Gastrocnemius medialis (tissue), 4 donors: ENCODE results near the gene SPINT4. TPM values are rescaled to one million over a fixed set of nuclear protein-coding genes. Genes with fewer than 3 reads are reported as not detected.
"Not testable (repeated sequence)": the region's sequence is repeated elsewhere in the genome, so short reads cannot be mapped to it uniquely, and the experiment has no call there.

Experiments
- ATAC-seq, 2 donors: fragments of 150-250 bp; one replicate each; pipeline ENCODE4 v1.9.1; 2016
- DNase-seq, 2 donors: peaks; one replicate each; pipeline ENCODE4 v3.0.0-alpha.2; 2019
- H3K27ac ChIP-seq, 4 donors: fragments of 200-600 bp; sonication (generic); 1 replicate in 1 of 4; 2 replicates in 3 of 4; pipeline ENCODE4 v1.5.1; 2016 to 2018; ENCODE audit warnings: mild to moderate bottlenecking in 2 of 4, moderate library complexity in 1 of 4
- H3K27me3 ChIP-seq, 3 donors: fragments of 200-600 bp; sonication (generic) in 2 of 3; 1 replicate in 1 of 3; 2 replicates in 2 of 3; pipeline versions ENCODE4 v1.5.1 to v1.6.0; 2016 to 2019; ENCODE audit warnings: mild to moderate bottlenecking in 1 of 3, moderate library complexity in 1 of 3
- H3K36me3 ChIP-seq, 2 donors: fragments of 200-600 bp; sonication (generic) in 1 of 2; one replicate each; pipeline ENCODE4 v1.5.1; 2017 to 2018
- H3K4me1 ChIP-seq, 2 donors: fragments of 200-600 bp; sonication (generic) in 1 of 2; one replicate each; pipeline ENCODE4 v1.5.1; 2016 to 2017; ENCODE audit warnings: mild to moderate bottlenecking in 2 of 2
- H3K4me3 ChIP-seq, 4 donors: fragments of 200-600 bp; sonication (generic) in 3 of 4; 1 replicate in 1 of 4; 2 replicates in 3 of 4; pipeline ENCODE4 v1.5.1; 2016 to 2019; ENCODE audit warnings: mild to moderate bottlenecking in 2 of 4
- H3K9me3 ChIP-seq, 3 donors: fragments of 200-600 bp; sonication (generic) in 2 of 3; 1 replicate in 1 of 3; 2 replicates in 2 of 3; pipeline ENCODE4 v1.5.1; 2016 to 2019
- POLR2A ChIP-seq, 2 donors: fragments of 450-650 bp; IDR thresholded peaks; one replicate each; pipeline ENCODE4 v1.6.1; 2017; ENCODE audit warnings: antibody characterized with exemption in 2 of 2, mild to moderate bottlenecking in 2 of 2, moderate library complexity in 2 of 2
- in situ Hi-C, 4 donors: fragments of 200-750 bp; cut with MboI; loops; one replicate each; pipeline versions ENCODE4 v1.15.0 to v1.8.0; 2017; ENCODE audit warnings: low sequenced_read_pairs in 4 of 4
- intact Hi-C: fragments of 100-400 bp; cut with DNase I; formaldehyde crosslinking; loops from one replicate; pipeline ENCODE4 v1.15.1; 2023; ENCODE audit warnings: low total_unique reads
- total RNA-seq, 4 donors: library from RNA; depleted of rRNA; stranded (reverse); fragments of >200 nt; gene quantifications; one replicate each; pipeline versions ENCODE4 v1.1.0 to v1.2.3, GENCODE V29; 2016
- TF ChIP-seq, protein P1 (sequence below), 5 experiments: fragments of 450-650 bp in 3 of 5; fragments of 200-600 bp in 2 of 5; sonication (generic) in 2 of 5; IDR thresholded peaks in 4 of 5; conservative IDR thresholded peaks in 1 of 5; 1 replicate in 4 of 5; 2 replicates in 1 of 5; pipeline ENCODE4 v1.5.1; 2016 to 2019; ENCODE audit warnings: antibody characterized with exemption in 5 of 5, mild to moderate bottlenecking in 3 of 5, moderate library complexity in 3 of 5

SPINT4 gene
- total RNA-seq, 4 donors from 2014 or later: not detected

DNA sequence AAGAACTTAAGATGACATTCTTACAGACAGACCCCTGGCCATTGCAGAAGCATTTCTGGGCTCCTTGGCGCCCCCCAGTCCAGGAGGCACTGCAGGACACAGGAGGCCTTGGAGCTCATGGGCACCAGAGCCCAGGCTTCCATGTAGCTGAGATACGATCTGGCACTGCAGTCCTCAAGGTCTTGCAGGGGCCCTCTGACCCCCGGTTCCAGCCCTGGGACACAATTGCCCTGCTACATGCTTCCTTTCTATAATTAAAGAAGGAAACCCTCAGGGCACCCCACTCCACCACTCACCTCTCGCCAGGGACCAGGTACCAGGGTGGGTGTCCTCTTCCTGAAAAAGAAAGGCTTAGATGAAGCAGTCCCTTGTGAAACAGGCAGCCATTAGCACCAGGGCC is 35.9 kb downstream of the SPINT4 start:
- Histone ChIP-seq H3K27me3 (no peaks in the 10 kb centered on the region), H3K4me3 (no peak overlapping the region), H3K9me3 (peaks cover 0 to 9% (median 0%) of the 10 kb centered on the region in 3 donors), H3K4me1 (no peaks in the 10 kb centered on the region), H3K27ac (no peak overlapping the region), H3K36me3 (no peaks in the 10 kb centered on the region)
- in situ Hi-C loops (loop anchor here in 2 of 4 donors (25.0 kb wide), 3 partner anchors 221 to 746 kb away; partner anchors contain the start of genes EPPIN (in 1 of the 2) and WFDC6 (in 1 of the 2)), intact Hi-C loops (no loop called here)
- no peak for TF ChIP-seq POLR2A (IDR thresholded peaks at IDR 0.05)
- TF ChIP-seq, protein P1, sequence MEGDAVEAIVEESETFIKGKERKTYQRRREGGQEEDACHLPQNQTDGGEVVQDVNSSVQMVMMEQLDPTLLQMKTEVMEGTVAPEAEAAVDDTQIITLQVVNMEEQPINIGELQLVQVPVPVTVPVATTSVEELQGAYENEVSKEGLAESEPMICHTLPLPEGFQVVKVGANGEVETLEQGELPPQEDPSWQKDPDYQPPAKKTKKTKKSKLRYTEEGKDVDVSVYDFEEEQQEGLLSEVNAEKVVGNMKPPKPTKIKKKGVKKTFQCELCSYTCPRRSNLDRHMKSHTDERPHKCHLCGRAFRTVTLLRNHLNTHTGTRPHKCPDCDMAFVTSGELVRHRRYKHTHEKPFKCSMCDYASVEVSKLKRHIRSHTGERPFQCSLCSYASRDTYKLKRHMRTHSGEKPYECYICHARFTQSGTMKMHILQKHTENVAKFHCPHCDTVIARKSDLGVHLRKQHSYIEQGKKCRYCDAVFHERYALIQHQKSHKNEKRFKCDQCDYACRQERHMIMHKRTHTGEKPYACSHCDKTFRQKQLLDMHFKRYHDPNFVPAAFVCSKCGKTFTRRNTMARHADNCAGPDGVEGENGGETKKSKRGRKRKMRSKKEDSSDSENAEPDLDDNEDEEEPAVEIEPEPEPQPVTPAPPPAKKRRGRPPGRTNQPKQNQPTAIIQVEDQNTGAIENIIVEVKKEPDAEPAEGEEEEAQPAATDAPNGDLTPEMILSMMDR (IDR thresholded peaks at IDR 0.05 in 4 of 5, conservative IDR thresholded peaks at IDR 0.05 in 1 of 5): no peak
- ATAC-seq (no peak), DNase-seq (no peak)

DNA sequence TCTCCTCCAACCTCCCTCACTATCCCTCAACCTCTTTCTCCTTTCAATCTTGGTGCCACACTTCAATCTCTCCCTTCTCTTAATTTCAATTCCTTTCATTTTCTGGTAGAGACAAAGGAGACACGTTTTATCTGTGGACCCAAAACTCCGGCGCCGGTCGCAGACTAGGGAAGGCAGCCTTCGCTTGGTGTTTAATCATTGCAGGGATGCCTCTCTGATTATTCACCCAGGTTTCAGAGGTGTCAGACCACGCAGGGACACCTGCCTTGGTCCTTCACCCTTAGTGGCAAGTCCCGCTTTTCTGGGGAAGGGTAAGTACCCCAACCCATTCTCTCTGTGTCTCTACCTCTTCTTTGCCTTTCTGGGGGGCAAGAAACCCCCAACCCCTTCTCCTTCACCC is 37.8 kb downstream of the SPINT4 start:
- DNase-seq, ATAC-seq, H3K27me3 ChIP-seq, H3K36me3 ChIP-seq, H3K9me3 ChIP-seq, H3K27ac ChIP-seq, intact Hi-C loops, H3K4me3 ChIP-seq, H3K4me1 ChIP-seq: not testable (repeated sequence)
- in situ Hi-C loops: loop anchor here in 2 of 4 donors (25.0 kb wide), 3 partner anchors 223 to 748 kb away; partner anchors contain the start of genes EPPIN (in 1 of the 2) and WFDC6 (in 1 of the 2)

DNA sequence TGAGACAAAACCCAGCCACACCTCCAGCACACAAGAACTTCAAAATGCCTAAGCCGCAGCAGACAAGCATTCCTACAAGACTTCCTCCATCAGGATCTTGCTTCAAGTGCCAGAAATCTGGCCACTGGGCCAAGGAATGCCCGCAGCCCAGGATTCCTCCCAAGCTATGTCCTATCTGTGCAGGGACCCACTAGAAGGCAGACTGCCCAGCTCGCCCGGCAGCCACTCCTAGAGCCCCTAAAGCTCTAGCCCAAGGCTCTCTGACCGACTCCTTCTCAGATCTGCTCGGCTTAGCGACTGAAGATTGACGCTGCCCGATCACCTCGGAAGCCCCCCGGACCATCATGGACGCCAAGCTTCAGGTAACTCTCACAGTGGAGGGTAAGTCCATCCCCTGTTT is 39.8 kb downstream of the SPINT4 start:
- DNase-seq, H3K9me3 ChIP-seq, H3K4me1 ChIP-seq, ATAC-seq, H3K27ac ChIP-seq, H3K36me3 ChIP-seq, intact Hi-C loops, H3K4me3 ChIP-seq, H3K27me3 ChIP-seq: not testable (repeated sequence)
- in situ Hi-C loops: loop anchor here in 2 of 4 donors (25.0 kb wide), 3 partner anchors 225 to 750 kb away; partner anchors contain the start of genes EPPIN (in 1 of the 2) and WFDC6 (in 1 of the 2)

DNA sequence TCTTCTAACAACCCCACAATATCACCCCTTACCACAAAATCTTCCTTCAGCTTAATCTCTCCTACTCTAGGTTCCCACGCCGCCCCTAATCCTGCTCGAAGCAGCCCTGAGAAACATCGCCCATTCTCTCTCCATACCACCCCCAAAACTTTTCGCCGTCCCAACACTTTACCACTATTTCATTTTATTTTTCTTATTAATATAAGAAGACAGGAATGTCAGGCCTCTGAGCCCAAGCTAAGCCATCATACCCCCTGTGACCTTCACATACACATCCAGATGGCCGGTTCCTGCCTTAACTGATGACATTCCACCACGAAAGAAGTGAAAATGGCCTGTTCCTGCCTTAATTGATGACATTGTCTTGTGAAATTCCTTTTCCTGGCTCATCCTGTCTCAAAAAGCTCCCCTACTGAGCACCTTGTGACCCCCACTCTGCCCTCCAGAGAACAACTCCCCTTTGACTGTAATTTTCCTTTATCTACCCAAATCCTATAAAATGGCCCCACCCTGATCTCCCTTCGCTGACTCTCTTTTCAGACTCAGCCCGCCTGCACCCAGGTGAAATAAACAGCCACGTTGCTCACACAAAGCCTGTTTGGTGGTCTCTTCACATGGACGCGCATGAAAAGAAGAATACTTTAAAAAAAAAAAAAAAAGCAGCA is 42.6 kb downstream of the SPINT4 start:
- H3K27me3 ChIP-seq, H3K9me3 ChIP-seq, H3K4me1 ChIP-seq, H3K27ac ChIP-seq, ATAC-seq, H3K4me3 ChIP-seq, intact Hi-C loops, DNase-seq, H3K36me3 ChIP-seq: not testable (repeated sequence)
- in situ Hi-C loops: loop anchor here in 3 of 4 donors (5.0 to 25.0 kb wide), 4 partner anchors 227 to 752 kb away; partner anchors contain the start of genes EPPIN (in 1 of the 3) and WFDC6 (in 1 of the 3)

DNA sequence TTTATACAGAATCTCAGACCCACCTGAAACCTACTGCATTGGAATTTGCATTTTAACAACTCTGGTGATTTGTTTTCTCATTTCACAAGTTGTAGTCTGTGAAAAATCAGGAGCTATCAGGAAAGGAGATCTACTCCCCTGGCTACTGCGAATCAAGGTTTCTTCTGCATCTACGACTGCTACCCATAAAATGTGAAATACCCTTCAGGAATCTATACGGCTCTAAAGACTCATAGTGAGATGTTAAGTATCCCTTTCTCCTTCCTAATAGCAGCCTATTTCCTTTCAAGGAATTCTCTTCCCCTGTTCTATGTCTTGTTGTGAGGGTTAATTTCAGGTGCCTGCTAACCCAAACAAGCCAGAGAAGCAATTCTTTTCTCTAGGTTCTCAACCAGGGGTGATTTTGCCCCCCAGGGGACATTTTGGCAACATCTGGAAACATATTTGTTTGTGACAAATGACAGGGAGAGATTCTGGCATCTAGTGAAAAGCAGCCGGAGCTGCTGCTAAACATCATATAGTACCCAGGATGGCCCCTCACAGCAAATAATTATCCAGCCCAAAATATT is 43.2 kb downstream of the SPINT4 start:
- H3K4me3 ChIP-seq: no peak overlapping the region
- intact Hi-C loops: no loop called here
- H3K27ac ChIP-seq: no peak overlapping the region
- no peaks in the 10 kb centered on the region for H3K4me1 ChIP-seq
- DNase-seq (no peak), ATAC-seq (no peak)
- in situ Hi-C loops: loop anchor here in 3 of 4 donors (5.0 to 25.0 kb wide), 4 partner anchors 228 to 753 kb away; partner anchors contain the start of genes EPPIN (in 1 of the 3) and WFDC6 (in 1 of the 3)
- no peaks in the 10 kb centered on the region for H3K27me3 ChIP-seq
- TF ChIP-seq POLR2A (IDR thresholded peaks at IDR 0.05): no peak
- TF ChIP-seq, protein P1 (IDR thresholded peaks at IDR 0.05 in 4 of 5, conservative IDR thresholded peaks at IDR 0.05 in 1 of 5): no peak
- no peaks in the 10 kb centered on the region for H3K9me3 ChIP-seq
- H3K36me3 ChIP-seq: no peaks in the 10 kb centered on the region

DNA sequence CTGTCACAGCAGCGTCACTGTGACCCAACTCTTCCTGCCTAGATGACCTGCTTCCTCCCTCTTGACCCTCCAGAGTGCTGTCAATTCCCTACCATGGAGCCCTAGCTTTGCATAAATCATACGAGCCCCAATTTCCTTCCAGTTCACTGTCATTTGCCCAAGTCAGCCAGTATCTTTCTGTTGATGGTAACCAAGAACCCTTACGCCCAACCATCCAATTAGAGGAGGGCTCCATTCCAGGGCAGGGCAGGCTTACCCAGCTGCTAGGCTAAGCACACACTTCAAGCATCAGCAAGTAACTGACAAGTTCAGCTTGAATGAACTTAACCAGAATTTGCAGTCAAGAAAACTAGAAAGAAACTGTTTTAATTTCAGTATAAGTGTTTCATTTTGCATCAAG is 43.8 kb downstream of the SPINT4 start:
- intact Hi-C loops: no loop called here
- TF ChIP-seq, protein P1 (IDR thresholded peaks at IDR 0.05 in 4 of 5, conservative IDR thresholded peaks at IDR 0.05 in 1 of 5): no peak
- TF ChIP-seq POLR2A (IDR thresholded peaks at IDR 0.05): no peak
- Histone ChIP-seq H3K36me3 (no peaks in the 10 kb centered on the region), H3K9me3 (no peaks in the 10 kb centered on the region), H3K4me3 (no peak overlapping the region), H3K4me1 (peaks cover 0 to under 1% of the 10 kb centered on the region in 2 donors), H3K27me3 (no peaks in the 10 kb centered on the region), H3K27ac (no peak overlapping the region)
- no peak for ATAC-seq
- in situ Hi-C loops: loop anchor here in 3 of 4 donors (5.0 to 25.0 kb wide), 4 partner anchors 229 to 754 kb away; partner anchors contain the start of genes EPPIN (in 1 of the 3) and WFDC6 (in 1 of the 3)
- no peak for DNase-seq
